ENCODE data around the gene FOLH1.
"Not testable (repeated sequence)": the region's sequence is repeated elsewhere in the genome, so short reads cannot be mapped to it uniquely, and the experiment has no call there.

FOLH1 gene

DNA sequence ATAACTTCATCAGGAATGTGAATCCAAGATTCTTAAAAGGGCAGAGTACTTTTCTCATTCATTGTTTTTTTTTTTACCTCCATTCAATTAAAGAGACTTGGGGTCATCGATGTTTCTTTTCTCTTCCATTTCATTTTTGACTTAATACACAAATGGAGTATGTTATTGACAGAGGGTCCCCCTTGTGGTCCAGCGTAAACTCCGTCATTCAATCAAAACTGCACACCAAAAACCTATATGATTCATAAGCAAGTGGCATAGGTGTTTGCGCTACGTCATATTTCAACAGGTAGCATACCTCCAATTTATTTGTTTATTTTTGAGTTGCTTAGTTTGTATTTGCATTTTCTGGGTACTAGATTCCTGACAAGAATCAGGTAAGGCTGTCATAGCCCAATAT lies 12.7 kb upstream of the FOLH1 start:
- Histone ChIP-seq H3K4me1 (ENCODE audit: control insufficient read depth in 1 of 2, insufficient read depth in 1 of 2, low read depth in 1 of 2, low read length in 1 of 2) (no peaks in the 10 kb centered on the region), H3K4me3 (ENCODE audit: low read depth in 1 of 2, low read length in 1 of 2) (no peak overlapping the region), H3K27me3 (no peaks in the 10 kb centered on the region), H3K9me3 (no peaks in the 10 kb centered on the region), H3K36me3 (no peaks in the 10 kb centered on the region), H3K27ac (no peak overlapping the region)
- TF ChIP-seq CTCF (IDR thresholded peaks at IDR 0.05), result no peak

- no peak overlapping the region for H3K4me3 ChIP-seq (ENCODE audit: low read depth in 1 of 2, low read length in 1 of 2)
- no peak for TF ChIP-seq CTCF (IDR thresholded peaks at IDR 0.05)
- no peaks in the 10 kb centered on the region for H3K9me3 ChIP-seq
- H3K27me3 ChIP-seq, result peaks cover 20% of the 10 kb centered on the region
- no peaks in the 10 kb centered on the region for H3K36me3 ChIP-seq
- no peaks in the 10 kb centered on the region for H3K4me1 ChIP-seq (ENCODE audit: control insufficient read depth in 1 of 2, insufficient read depth in 1 of 2, low read depth in 1 of 2, low read length in 1 of 2)
- no peak overlapping the region for H3K27ac ChIP-seq
Measured at GRCh38 chr11:49213026-49213560, 4.7 kb upstream of the FOLH1 start.

DNA sequence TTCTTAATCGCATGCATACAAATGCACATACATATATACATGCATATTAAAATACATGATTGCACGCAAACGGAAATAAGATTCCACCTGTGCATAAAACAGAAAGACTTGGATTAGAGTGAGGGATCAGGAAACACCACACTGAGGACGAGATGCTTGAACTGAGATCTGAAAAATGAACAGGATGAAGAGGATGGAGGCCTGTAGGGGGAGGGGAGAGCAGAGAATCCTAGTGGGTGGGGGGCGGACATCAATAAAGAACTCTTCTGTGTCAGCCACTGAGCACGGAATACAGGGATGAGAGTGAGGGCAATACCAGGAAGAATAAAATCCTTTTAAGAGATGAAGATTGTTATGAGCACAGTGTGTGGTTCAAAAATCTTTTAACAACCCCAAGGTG lies 1.4 kb downstream of the FOLH1 start:
- not testable (repeated sequence) for H3K4me1 ChIP-seq (ENCODE audit: control insufficient read depth in 1 of 2, insufficient read depth in 1 of 2, low read depth in 1 of 2, low read length in 1 of 2); H3K4me3 ChIP-seq (ENCODE audit: low read depth in 1 of 2, low read length in 1 of 2); H3K9me3 ChIP-seq; H3K27ac ChIP-seq; H3K36me3 ChIP-seq
- peaks cover 41% of the 10 kb centered on the region for H3K27me3 ChIP-seq

DNA sequence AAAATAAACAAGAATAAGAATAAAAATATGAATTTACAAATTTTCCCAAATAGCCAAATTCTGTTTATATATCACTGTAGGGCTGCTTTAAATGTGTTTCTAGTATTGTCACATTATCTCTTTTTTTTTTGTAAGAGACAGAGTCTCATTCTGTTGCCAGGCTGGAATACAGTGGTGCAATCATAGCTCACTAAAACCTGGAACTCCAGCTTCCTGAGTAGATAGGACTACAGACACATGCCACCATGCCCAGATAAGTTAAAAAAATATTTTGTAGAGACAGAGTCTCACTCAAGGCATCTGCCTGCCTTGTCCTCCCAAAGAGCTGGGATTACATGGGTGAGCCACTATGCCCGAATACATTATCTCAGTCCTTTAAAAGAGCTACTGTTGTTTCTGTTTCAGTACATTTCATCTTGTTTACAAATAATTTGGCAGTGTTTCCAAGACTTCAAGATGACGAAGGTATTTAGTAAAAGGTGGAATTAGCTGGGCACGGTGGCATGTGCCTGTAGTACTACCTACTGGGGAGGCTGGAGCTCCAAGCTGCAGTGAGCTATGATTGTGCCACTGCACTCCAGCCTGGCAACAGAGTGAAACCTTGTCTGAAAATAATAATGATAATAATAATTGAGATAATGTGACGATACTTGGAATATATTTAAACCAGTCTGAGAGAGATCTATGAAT lies 6.0 kb downstream of the FOLH1 start:
- Histone ChIP-seq H3K4me1 (ENCODE audit: control insufficient read depth in 1 of 2, insufficient read depth in 1 of 2, low read depth in 1 of 2, low read length in 1 of 2) (no peaks in the 10 kb centered on the region), H3K27me3 (peaks cover 14% of the 10 kb centered on the region), H3K27ac (no peak overlapping the region), H3K36me3 (no peaks in the 10 kb centered on the region), H3K4me3 (ENCODE audit: low read depth in 1 of 2, low read length in 1 of 2) (no peak overlapping the region), H3K9me3 (no peaks in the 10 kb centered on the region)
- no peak for TF ChIP-seq CTCF (IDR thresholded peaks at IDR 0.05)

DNA sequence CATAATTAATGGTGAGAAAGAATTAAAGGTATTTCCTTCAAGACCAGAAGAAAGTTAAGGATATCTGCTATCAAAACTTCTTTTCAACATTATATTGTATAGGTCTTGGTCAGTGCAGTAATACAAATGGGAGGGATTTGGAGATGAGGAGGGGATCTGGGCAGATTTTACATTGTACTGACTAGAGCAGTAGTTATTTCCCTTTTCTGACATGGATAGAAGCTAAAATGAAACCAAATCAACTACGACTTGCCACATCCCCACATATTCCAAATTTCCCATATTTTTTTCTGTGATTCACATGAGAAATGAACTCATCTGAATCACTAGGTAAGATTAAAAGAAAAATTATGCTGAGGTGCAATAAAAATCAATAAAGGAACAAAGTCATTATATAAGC lies 11.6 kb downstream of the FOLH1 start:
- H3K27me3 ChIP-seq; H3K9me3 ChIP-seq; H3K27ac ChIP-seq; H3K4me3 ChIP-seq (ENCODE audit: low read depth in 1 of 2, low read length in 1 of 2); H3K4me1 ChIP-seq (ENCODE audit: control insufficient read depth in 1 of 2, insufficient read depth in 1 of 2, low read depth in 1 of 2, low read length in 1 of 2); H3K36me3 ChIP-seq: not testable (repeated sequence)

DNA sequence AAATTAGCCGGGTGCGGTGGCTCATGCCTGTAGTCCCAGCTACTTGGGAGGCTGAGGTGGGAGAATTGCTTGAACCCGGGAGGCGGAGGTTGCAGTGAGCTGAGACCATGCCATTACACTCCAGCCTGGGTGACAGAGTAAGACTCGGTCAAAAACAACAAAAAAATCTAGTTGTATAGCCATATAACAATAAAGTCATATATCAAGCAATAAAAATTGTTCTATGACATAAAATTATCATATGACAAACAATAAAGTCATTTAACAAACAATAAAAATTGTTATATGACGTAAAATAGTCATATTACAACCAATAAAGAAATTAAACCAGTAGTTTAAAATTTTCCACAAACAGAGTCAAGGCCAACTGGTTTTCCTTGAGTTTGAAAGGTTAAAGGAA lies 12.4 kb downstream of the FOLH1 start:
- H3K36me3 ChIP-seq; H3K27ac ChIP-seq; H3K4me3 ChIP-seq (ENCODE audit: low read depth in 1 of 2, low read length in 1 of 2); H3K9me3 ChIP-seq; H3K4me1 ChIP-seq (ENCODE audit: control insufficient read depth in 1 of 2, insufficient read depth in 1 of 2, low read depth in 1 of 2, low read length in 1 of 2); H3K27me3 ChIP-seq: not testable (repeated sequence)

DNA sequence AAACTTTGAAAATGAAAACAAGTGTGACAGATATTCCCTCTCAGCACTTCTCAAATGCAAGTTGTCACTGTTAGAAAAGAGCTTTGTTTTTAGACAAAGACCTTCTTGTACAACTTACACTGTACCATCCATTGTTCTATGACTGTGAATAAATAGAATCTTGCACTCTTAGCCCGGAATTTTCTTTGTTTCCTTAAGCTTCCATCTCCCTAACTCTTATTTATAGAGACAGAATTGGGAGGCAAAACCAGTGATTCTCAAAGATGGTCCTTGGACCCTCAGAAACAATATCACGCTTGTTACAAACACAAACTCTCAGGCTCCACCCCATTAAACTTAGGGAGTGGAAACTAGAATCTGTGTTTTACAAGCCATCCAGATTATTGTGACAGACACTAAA lies 18.1 kb downstream of the FOLH1 start:
- not testable (repeated sequence) for H3K27ac ChIP-seq; H3K9me3 ChIP-seq; H3K4me1 ChIP-seq (ENCODE audit: control insufficient read depth in 1 of 2, insufficient read depth in 1 of 2, low read depth in 1 of 2, low read length in 1 of 2); H3K27me3 ChIP-seq; H3K36me3 ChIP-seq; H3K4me3 ChIP-seq (ENCODE audit: low read depth in 1 of 2, low read length in 1 of 2)

GRCh38 chr11:49186225-49186624 lies 22.2 kb downstream of the FOLH1 start:
- not testable (repeated sequence) for H3K36me3 ChIP-seq; H3K27me3 ChIP-seq; H3K9me3 ChIP-seq; H3K4me3 ChIP-seq (ENCODE audit: low read depth in 1 of 2, low read length in 1 of 2); H3K4me1 ChIP-seq (ENCODE audit: control insufficient read depth in 1 of 2, insufficient read depth in 1 of 2, low read depth in 1 of 2, low read length in 1 of 2); H3K27ac ChIP-seq

DNA sequence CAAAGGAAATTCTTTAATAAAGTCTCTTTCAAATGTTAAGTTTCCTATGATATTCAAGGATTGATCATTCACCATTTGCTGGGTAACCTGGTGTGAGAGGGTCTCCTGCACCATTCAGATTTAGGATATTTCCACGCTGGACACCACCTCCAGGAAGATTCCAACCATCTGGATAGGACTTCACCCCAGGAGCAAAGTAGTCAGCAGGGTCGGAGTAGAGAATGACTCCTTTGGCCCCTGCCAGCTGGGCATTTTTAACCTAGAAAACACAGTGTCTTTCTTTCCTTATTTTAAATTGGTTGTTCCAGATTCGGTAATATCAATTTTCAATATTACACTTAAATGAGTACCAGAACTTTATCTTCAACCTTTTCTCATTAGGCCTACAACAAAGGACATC lies 22.8 kb downstream of the FOLH1 start:
- H3K4me3 ChIP-seq (ENCODE audit: low read depth in 1 of 2, low read length in 1 of 2); H3K9me3 ChIP-seq; H3K36me3 ChIP-seq; H3K27ac ChIP-seq; H3K27me3 ChIP-seq; H3K4me1 ChIP-seq (ENCODE audit: control insufficient read depth in 1 of 2, insufficient read depth in 1 of 2, low read depth in 1 of 2, low read length in 1 of 2): not testable (repeated sequence)

GRCh38 chr11:49184756-49185155 lies 23.6 kb downstream of the FOLH1 start:
- H3K4me1 ChIP-seq (ENCODE audit: control insufficient read depth in 1 of 2, insufficient read depth in 1 of 2, low read depth in 1 of 2, low read length in 1 of 2); H3K36me3 ChIP-seq; H3K27ac ChIP-seq: not testable (repeated sequence)

GRCh38 chr11:49177936-49178335 lies 30.5 kb downstream of the FOLH1 start:
- not testable (repeated sequence) for H3K27me3 ChIP-seq; H3K4me1 ChIP-seq (ENCODE audit: control insufficient read depth in 1 of 2, insufficient read depth in 1 of 2, low read depth in 1 of 2, low read length in 1 of 2); H3K9me3 ChIP-seq; H3K36me3 ChIP-seq; H3K4me3 ChIP-seq (ENCODE audit: low read depth in 1 of 2, low read length in 1 of 2); H3K27ac ChIP-seq

More at GRCh38 chr11:49184756-49185155, 23.6 kb downstream of the FOLH1 start:
- not testable (repeated sequence) for H3K27me3 ChIP-seq; H3K4me3 ChIP-seq (ENCODE audit: low read depth in 1 of 2, low read length in 1 of 2); H3K9me3 ChIP-seq
